SK-N-SH treated with all-trans-retinoic acid at 6 μM for 48 hours (cell line): ENCODE measurements around the gene ALPL.

Experiments used
- ATAC-seq: fragments of 200-7000 bp; cut with Tn5 transposase; 3 replicates; pipeline ENCODE4 v1.9.1; 2020; ENCODE audit warnings: mild to moderate bottlenecking, moderate library complexity
- ARNTL ChIP-seq: fragments of 450-650 bp; formaldehyde crosslinking; IDR thresholded peaks from 2 replicates; pipeline ENCODE4 v1.5.0; 2020; ENCODE audit warnings: low read depth, mild to moderate bottlenecking, moderate library complexity, borderline replicate concordance
- BACH2 ChIP-seq: fragments of 250-450 bp; sonication (Bioruptor Pico); IDR thresholded peaks from 2 replicates; pipeline ENCODE4 v1.9.0; 2021; ENCODE audit warnings: mild to moderate bottlenecking, borderline replicate concordance
- CREB5 ChIP-seq: fragments of 250-450 bp; sonication (Bioruptor Pico); IDR thresholded peaks from 2 replicates; pipeline ENCODE4 v1.5.1; 2020; ENCODE audit warnings: low read depth, mild to moderate bottlenecking, moderate library complexity
- CSDC2 ChIP-seq: fragments of 250-450 bp; sonication (Bioruptor Pico); IDR thresholded peaks from 2 replicates; pipeline ENCODE4 v1.5.0; 2020; ENCODE audit warnings: mild to moderate bottlenecking, moderate library complexity
- ESRRG ChIP-seq: fragments of 250-450 bp; sonication (Bioruptor Pico); IDR thresholded peaks from 2 replicates; pipeline ENCODE4 v1.6.1; 2021; ENCODE audit warnings: mild to moderate bottlenecking
- GLIS3 ChIP-seq: fragments of 250-450 bp; sonication (Bioruptor Pico); IDR thresholded peaks from 2 replicates; pipeline ENCODE4 v1.5.0; 2020; ENCODE audit warnings: mild to moderate bottlenecking, moderate library complexity
- ISL1 ChIP-seq: fragments of 250-450 bp; sonication (Bioruptor Pico); IDR thresholded peaks from 2 replicates; pipeline ENCODE4 v2.1.2; 2022; ENCODE audit warnings: mild to moderate bottlenecking, moderate library complexity
- PPARA ChIP-seq: fragments of 250-450 bp; sonication (Bioruptor Pico); IDR thresholded peaks from 2 replicates; pipeline ENCODE4 v1.5.0; 2020; ENCODE audit warnings: mild to moderate bottlenecking, borderline replicate concordance
- SNAI2 ChIP-seq: fragments of 250-450 bp; sonication (Bioruptor Pico); IDR thresholded peaks from 2 replicates; pipeline ENCODE4 v1.5.0; 2020; ENCODE audit warnings: mild to moderate bottlenecking, moderate library complexity
- TCF4 ChIP-seq: fragments of 250-450 bp; sonication (Bioruptor Pico); IDR thresholded peaks from 2 replicates; pipeline ENCODE4 v1.8.0; 2021; ENCODE audit warnings: mild to moderate bottlenecking, moderate library complexity, borderline replicate concordance
- TOX ChIP-seq: fragments of 250-450 bp; sonication (Bioruptor Pico); IDR thresholded peaks from 2 replicates; pipeline ENCODE4 v1.8.0; 2021; ENCODE audit warnings: mild to moderate bottlenecking, moderate library complexity, borderline replicate concordance
- ZC3H10 ChIP-seq: fragments of 250-450 bp; sonication (Bioruptor Pico); IDR thresholded peaks from 2 replicates; pipeline ENCODE4 v1.5.1; 2021; ENCODE audit warnings: mild to moderate bottlenecking, moderate library complexity
- ZFP3 ChIP-seq: fragments of 250-450 bp; sonication (Bioruptor Pico); IDR thresholded peaks from 2 replicates; pipeline ENCODE4 v1.5.0; 2020; ENCODE audit warnings: mild to moderate bottlenecking, moderate library complexity
- ZNF565 ChIP-seq: fragments of 450-650 bp; formaldehyde crosslinking; conservative IDR thresholded peaks from 2 replicates; pipeline ENCODE4 v1.5.0; 2020; ENCODE audit warnings: low read depth, mild to moderate bottlenecking, moderate library complexity
- ZNF8 ChIP-seq: fragments of 450-650 bp; formaldehyde crosslinking; IDR thresholded peaks from 2 replicates; pipeline ENCODE4 v1.5.0; 2020; ENCODE audit warnings: mild to moderate bottlenecking, moderate library complexity
- TF ChIP-seq, protein P1 (sequence below): fragments of 250-450 bp; sonication (Bioruptor Pico); IDR thresholded peaks from 2 replicates; pipeline ENCODE4 v1.8.0; 2021; ENCODE audit warnings: low read depth, mild to moderate bottlenecking, moderate library complexity, borderline replicate concordance
- TF ChIP-seq, protein P2 (sequence below): fragments of 250-450 bp; sonication (Bioruptor Pico); IDR thresholded peaks from 2 replicates; pipeline ENCODE4 v1.8.0; 2020; ENCODE audit warnings: mild to moderate bottlenecking, moderate library complexity, borderline replicate concordance
- TF ChIP-seq, protein P3 (sequence below): fragments of 250-450 bp; sonication (Bioruptor Pico); IDR thresholded peaks from 2 replicates; pipeline ENCODE4 v1.5.0; 2020; ENCODE audit warnings: mild to moderate bottlenecking, moderate library complexity

The ALPL gene

GRCh38 chr1:21622466-21623315 lies 113.5 kb downstream of the ALPL start:
- TF ChIP-seq GLIS3 (CRISPR knock-in tag) (no peak), ZFP3 (CRISPR knock-in tag) (no peak)
- no peak; the same call in 2 of the 3 replicates for ATAC-seq

DNA sequence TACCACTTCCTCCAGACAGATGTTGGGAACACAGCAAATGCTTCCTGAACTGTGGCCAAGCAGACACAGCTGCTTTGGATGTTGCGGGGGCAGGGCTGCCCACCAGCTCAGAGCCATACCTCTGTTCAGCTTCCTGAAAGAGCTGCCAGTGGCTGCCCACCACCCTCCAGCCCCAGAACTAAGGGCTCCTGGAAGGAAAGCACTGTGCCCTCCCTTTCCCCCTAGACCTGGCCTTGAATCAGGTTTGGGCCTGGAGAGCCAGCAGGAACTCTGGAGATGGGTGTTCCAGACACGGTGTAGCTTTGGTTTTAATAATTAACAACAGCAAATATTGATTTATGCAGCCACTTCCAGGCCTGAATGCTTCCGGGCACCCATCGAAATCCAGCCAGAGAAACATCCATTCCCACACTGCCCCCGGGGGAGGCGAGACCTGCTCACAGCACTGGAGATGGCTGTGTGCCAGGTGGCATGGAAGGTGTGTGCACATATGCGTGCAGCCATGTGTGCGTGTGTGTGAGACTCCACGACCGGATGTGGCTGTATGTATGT lies 114.3 kb downstream of the ALPL start:
- TF ChIP-seq, protein P1, sequence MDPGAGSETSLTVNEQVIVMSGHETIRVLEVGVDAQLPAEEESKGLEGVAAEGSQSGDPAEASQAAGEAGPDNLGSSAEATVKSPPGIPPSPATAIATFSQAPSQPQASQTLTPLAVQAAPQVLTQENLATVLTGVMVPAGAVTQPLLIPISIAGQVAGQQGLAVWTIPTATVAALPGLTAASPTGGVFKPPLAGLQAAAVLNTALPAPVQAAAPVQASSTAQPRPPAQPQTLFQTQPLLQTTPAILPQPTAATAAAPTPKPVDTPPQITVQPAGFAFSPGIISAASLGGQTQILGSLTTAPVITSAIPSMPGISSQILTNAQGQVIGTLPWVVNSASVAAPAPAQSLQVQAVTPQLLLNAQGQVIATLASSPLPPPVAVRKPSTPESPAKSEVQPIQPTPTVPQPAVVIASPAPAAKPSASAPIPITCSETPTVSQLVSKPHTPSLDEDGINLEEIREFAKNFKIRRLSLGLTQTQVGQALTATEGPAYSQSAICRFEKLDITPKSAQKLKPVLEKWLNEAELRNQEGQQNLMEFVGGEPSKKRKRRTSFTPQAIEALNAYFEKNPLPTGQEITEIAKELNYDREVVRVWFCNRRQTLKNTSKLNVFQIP (CRISPR knock-in tag) = no peak
- TF ChIP-seq TOX (CRISPR knock-in tag) (no peak), ZNF8 (CRISPR knock-in tag) (no peak)
- ATAC-seq = no peak

DNA sequence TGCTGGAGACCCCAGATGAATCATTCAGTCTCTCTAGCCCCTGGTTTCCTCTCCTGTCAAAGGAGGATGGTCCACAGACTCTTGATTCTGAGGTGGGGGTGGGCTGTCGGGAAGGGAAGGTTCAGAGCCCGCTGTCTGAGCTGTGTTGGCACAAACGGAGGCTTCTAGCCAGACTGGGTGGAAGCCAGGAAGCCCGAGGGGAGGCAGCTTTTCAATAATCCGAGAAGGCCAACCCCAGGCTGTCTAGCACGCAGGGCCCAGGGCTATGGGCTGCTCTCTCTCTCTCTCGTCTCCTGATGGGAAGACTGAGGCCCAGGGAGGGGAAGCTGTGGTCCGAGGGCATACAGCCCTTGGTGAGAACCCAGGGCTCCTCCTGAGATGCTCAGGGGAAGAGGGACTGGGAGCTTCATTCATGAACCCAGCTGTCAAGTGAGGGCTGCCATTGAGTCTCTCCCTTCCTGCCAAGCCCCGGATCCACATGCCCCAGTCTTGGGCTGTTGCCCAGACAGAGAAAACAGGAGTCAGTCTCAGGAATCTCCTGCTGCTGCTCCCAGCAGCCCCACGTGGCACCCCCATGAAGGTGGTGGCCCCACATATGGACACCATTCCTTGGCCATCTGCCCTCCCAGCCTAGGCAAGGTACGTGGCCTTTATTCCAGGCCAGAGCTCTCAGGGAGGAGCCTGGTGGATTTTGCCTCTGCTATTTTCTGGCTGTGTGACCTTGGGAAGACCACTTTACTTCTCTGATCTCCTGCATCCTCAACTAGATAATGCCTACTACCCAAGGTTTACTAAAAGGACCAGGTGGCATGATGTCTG lies 115.6 kb downstream of the ALPL start:
- TF ChIP-seq CSDC2 (CRISPR knock-in tag) (no peak), ZC3H10 (CRISPR knock-in tag) (no peak), CREB5 (no peak), GLIS3 (CRISPR knock-in tag) (no peak), TCF4 (CRISPR knock-in tag) (peak; percentile 34; the same call in 1 of the 2 replicates)
- TF ChIP-seq, protein P1 (CRISPR knock-in tag) = no peak
- peak; percentile 46 for ATAC-seq

DNA sequence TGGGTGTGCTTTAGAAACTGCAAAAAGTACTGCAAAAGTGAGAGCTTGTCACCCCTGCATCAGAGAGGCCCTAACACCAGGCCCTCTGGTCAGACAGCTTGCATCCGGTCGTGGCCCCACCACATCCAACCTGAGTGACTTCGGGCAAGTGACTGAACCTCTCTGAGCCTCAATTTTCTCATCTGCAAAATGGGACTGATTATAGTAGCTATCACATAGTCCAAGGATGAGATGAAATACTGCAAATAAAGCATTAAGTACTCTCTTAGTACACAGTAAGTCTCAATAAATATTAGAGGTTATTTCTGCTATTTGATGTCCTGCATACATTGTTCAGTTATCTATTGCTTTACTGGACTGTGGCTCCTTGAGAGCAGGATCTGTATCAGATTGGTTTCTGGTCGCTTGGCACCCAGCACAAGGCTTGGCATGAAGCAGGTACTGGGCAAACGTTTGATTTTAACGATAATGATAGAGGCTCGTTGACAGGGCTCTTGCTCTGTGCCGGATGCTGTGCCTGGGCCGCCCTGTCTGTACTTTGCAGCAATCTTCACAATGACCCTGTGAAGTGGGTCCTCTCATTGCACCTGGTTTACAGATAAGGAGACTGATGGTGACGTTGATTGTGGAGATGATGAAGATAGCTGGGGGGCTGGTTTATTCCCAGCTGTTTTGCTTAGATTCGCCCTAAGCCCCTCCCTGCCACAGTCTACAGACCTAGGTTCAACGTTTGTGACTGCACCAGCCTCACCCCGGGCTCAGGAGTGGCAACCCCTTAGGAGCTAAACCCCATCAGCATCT lies 116.4 kb downstream of the ALPL start:
- no peak for ATAC-seq
- TF ChIP-seq ARNTL (CRISPR knock-in tag) = no peak
- TF ChIP-seq, protein P2, sequence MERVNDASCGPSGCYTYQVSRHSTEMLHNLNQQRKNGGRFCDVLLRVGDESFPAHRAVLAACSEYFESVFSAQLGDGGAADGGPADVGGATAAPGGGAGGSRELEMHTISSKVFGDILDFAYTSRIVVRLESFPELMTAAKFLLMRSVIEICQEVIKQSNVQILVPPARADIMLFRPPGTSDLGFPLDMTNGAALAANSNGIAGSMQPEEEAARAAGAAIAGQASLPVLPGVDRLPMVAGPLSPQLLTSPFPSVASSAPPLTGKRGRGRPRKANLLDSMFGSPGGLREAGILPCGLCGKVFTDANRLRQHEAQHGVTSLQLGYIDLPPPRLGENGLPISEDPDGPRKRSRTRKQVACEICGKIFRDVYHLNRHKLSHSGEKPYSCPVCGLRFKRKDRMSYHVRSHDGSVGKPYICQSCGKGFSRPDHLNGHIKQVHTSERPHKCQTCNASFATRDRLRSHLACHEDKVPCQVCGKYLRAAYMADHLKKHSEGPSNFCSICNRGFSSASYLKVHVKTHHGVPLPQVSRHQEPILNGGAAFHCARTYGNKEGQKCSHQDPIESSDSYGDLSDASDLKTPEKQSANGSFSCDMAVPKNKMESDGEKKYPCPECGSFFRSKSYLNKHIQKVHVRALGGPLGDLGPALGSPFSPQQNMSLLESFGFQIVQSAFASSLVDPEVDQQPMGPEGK (CRISPR knock-in tag) = no peak
- no peak for TF ChIP-seq TOX (CRISPR knock-in tag)
- no peak for TF ChIP-seq GLIS3 (CRISPR knock-in tag)
- TF ChIP-seq BACH2 (CRISPR knock-in tag) = no peak
- TF ChIP-seq, protein P3, sequence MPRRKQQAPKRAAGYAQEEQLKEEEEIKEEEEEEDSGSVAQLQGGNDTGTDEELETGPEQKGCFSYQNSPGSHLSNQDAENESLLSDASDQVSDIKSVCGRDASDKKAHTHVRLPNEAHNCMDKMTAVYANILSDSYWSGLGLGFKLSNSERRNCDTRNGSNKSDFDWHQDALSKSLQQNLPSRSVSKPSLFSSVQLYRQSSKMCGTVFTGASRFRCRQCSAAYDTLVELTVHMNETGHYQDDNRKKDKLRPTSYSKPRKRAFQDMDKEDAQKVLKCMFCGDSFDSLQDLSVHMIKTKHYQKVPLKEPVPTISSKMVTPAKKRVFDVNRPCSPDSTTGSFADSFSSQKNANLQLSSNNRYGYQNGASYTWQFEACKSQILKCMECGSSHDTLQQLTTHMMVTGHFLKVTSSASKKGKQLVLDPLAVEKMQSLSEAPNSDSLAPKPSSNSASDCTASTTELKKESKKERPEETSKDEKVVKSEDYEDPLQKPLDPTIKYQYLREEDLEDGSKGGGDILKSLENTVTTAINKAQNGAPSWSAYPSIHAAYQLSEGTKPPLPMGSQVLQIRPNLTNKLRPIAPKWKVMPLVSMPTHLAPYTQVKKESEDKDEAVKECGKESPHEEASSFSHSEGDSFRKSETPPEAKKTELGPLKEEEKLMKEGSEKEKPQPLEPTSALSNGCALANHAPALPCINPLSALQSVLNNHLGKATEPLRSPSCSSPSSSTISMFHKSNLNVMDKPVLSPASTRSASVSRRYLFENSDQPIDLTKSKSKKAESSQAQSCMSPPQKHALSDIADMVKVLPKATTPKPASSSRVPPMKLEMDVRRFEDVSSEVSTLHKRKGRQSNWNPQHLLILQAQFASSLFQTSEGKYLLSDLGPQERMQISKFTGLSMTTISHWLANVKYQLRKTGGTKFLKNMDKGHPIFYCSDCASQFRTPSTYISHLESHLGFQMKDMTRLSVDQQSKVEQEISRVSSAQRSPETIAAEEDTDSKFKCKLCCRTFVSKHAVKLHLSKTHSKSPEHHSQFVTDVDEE (CRISPR knock-in tag) = no peak
- no peak for TF ChIP-seq ESRRG
- no peak for TF ChIP-seq SNAI2 (CRISPR knock-in tag)
- TF ChIP-seq TCF4 (CRISPR knock-in tag) = no peak
- no peak for TF ChIP-seq PPARA (CRISPR knock-in tag)
- TF ChIP-seq, protein P1 (CRISPR knock-in tag) = no peak
- no peak for TF ChIP-seq ISL1 (CRISPR knock-in tag)
- no peak for TF ChIP-seq ZNF565 (CRISPR knock-in tag)
- TF ChIP-seq CSDC2 (CRISPR knock-in tag) = no peak
- TF ChIP-seq ZNF8 (CRISPR knock-in tag) = no peak
